DMS153 treated with DMSO at 0.1 percent for 48 hours (cell line): ENCODE measurements around the gene CEP250.

Experiments used
- DNase-seq: peaks from one replicate; lab custom pipeline; 2025; ENCODE audit not compliant: unreplicated experiment; lab: John Stamatoyannopoulos, UW

Gene CEP250

GRCh38 chr20:35560541-35560940 is 105.1 kb downstream of the CEP250 start:
- no peak for DNase-seq

- peak; percentile 56 for DNase-seq
These were observed 105.9 kb downstream of the CEP250 start for GRCh38 chr20:35561268-35561667.

DNA sequence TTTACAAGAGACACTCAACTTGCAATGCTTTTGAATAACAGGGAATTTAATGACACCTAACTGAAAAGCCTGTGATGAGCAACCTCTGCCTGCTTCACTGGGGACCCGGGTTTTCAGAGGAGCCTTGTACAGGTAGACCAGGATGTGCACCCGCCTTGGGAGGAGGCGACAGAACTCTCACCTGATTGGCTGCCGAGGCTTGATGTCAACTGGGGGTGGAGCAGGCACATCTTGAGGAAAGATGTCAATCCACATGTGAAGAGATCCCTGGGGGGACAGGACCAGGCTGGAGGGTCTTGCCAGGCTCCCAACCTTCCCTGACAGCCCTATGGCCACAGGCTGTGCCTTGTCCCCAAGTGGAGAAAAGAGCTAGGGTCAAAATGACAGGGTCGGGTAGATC is 106.3 kb downstream of the CEP250 start:
- no peak for DNase-seq

DNA sequence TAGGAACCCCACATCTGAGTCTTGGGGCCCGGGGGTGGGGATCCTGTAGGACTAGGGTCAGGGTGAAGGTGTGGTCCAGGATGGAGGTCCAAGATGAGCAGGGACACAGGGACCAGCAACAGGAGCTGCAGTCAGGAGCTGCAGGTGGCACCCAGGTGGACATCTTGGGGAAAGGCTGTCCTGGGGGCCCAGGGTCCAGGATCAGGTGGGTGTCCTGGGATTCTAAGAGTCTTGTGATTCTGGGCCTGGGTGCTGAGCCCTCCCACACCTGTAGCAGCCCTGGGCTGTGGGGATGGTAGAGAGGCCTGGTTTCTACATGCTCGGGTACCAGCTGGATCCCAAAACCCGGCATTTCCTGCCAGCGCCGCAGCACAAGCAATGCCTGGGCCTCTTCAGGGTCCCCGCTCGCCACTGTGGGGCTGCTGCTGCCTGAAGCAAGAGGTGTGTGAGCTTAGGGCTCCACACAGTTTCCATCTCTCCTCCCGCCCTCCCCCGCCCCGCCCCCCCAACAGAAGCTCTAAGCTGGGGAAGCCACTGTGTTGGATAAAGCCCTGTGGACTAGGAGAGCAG is 107.2 kb downstream of the CEP250 start:
- DNase-seq: no peak

- DNase-seq: no peak
These were observed 108.4 kb downstream of the CEP250 start for GRCh38 chr20:35563834-35564233.

DNA sequence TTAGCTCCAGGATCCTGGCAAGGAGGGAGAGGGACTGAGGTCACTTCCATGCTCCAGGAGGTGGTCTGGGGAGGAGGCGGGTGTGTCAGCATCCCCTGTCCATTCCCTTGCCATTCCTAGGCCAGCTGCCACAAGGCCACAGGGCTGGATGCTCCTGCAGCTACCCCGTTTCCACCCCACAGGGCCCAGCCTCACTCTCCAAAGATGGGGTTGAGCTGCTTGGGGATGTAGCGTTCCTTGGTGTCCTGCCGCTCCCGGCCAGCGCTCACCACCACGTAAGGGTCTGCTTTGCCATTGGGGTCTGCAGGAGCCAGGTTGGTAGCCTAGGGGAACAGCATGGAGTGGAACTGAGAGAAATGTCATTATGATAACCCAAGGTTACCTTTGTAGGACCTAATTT is 109.5 kb downstream of the CEP250 start:
- DNase-seq: no peak

GRCh38 chr20:35568645-35569044 is 113.2 kb downstream of the CEP250 start:
- peak; percentile 12 for DNase-seq
